ENCODE results near the gene HOXC12.

HOXC12 gene

DNA sequence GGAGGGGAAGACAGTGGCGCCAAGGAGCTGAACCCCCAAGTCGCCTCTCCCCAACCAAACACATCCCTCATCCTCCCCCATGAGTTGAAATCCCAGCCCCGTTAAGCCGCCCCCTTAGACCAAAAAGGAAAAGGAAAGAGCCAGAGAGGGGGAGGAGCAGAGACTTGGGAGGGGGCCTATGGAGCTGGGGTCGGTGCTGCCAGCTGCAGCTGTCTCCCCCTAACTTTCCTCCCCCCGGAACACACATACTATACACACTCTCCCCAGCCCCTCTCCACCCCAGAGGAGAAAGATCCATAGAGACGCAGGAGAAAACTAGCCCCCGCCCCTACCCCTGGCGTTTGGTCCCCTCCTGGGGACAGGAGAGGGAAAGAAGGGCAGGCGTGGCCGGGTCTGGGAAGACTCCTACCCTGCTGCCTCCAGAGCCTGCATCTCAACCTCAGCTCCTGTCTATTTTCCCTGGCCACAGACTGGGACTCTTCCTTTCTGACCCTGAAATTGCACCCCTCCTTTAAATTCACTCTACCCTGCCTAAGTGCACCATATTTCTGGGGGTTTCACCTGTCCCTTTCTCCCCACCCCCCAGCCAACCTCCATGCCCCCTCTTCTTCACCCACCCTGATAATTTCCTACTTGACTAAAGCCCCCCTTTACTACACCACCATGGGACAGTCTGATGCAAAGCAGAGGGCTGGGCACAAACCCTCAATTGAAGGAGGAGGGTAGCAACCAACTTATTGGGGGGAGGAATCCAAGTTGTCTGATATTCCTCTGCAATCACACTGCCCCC lies 43.6 kb downstream of the HOXC12 start:
- no peak for DNase-seq

DNA sequence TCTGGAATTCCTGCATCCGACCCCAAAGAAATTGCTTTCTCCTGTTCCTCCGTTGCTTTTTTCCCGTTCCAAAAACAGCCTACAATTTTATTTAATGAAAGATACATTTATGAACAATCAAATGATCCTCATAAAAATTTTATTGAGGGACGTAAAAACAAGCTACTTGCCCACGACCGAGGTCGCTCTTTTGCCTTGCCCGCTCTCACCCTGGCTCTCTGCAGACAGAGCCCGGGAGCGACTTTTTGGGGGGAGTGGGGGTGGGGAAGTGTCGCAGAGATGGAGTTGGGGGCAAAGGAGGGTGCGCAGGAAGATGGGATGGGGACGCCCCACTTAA lies 44.2 kb downstream of the HOXC12 start:
- no peak for DNase-seq

DNA sequence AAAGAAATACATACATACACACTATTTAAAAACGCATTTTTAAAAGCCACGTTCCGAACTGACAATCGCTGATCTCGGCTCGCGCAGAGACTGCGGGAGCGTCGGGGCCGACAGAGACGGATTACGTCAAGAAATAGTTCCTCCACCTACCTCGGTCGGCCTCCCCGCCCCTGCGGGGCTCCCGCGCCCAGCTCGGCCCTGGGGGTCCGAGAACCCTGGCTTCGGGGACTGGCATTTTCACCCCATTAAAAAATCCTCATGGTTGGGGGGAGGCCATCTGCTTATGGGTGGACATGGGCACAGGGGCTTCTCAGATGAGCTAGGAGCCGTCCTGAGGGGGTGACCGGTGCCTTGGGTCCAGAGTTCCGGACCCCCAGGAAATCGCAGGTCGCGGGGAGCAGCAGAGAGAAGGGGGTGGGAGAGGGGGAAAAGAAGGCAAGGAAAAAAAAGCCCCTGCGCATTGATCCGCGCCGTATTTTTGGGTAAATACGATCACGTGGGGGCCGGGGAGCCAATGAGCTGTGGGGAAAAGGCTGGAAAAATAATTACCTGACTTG lies 44.9 kb downstream of the HOXC12 start:
- no peak for DNase-seq

DNA sequence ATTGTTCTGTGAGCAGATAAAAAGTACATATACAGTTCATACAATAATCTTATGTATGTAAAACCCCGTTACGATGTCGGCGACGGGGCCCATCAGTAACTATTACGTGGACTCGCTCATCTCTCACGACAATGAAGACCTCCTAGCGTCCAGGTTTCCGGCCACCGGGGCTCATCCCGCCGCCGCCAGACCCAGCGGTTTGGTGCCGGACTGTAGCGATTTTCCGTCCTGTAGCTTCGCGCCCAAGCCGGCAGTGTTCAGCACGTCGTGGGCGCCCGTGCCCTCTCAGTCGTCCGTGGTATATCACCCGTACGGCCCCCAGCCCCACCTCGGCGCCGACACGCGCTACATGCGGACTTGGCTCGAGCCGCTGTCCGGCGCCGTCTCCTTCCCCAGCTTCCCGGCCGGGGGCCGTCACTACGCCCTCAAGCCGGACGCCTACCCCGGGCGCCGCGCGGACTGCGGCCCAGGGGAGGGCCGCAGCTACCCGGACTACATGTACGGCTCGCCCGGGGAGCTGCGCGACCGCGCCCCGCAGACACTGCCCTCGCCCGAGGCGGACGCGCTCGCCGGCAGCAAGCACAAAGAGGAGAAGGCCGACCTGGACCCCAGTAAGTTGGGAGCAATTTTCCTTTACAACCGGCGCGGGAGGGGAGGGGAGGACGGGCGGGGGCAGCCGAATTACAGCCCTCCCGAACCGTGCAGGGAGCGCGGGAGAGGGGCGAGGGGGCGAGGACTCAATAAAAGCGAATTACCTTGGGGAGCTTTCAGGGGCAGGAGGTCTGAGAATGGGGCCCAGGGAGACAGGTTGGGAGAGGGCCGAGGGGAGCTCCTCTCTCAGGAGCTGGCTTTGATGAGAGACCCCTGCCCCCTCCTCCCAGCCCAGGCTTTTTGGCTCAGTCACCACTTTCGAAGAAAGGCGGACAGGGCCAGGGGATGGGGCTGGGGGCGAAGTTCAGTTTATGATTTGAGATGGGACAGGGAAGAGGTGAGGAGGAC lies 45.7 kb downstream of the HOXC12 start, which contains the start of gene HOXC9:
HOXC9 (plus strand) TSS at position 46 of the 999 bp plus-strand sequence; CDS start at position 74, 28 bp downstream.
- DNase-seq, result no peak

DNA sequence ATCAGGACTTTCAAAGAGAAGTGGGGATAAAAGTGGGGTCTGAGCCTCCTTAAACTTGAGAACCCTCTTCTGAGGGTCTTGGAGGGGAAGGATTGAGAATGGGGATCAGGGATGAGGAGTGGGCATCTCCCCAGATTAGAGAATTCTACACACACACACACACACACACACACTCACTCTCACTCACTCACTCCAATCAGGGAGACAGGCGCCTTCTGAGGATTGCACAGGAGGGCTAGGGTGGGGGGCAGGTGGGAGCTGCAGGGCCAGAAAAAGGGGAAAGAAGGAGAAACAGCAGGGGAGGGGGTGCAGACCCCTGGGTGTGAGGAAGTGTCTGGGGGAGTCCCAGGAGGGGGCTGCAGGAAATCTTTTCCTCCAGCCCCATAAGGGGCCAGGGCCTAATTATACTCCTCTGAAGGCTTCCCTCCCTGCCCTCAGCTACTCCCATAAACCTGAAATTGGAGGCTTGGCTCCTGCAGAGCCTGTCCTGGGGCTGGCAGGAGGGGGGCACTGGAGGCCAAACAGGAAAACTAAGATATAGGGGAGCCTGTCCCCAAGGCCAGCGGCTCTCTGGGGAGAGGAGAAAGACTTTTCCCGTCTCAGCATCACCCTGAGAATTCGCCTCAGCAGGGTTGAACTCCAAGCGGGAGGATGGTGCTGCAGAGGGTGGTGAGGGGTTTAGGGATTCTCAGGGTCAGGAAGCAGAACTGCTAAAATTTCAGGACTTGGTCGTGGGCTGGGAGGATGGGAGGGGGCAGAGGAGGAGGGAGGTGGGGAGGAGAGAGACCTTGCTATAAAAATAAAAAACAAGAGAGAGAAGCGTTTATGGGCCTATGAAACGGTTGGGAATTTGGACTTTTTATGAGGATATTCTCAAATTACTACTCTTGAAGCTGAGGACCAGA lies 46.8 kb downstream of the HOXC12 start:
- no peak for DNase-seq

DNA sequence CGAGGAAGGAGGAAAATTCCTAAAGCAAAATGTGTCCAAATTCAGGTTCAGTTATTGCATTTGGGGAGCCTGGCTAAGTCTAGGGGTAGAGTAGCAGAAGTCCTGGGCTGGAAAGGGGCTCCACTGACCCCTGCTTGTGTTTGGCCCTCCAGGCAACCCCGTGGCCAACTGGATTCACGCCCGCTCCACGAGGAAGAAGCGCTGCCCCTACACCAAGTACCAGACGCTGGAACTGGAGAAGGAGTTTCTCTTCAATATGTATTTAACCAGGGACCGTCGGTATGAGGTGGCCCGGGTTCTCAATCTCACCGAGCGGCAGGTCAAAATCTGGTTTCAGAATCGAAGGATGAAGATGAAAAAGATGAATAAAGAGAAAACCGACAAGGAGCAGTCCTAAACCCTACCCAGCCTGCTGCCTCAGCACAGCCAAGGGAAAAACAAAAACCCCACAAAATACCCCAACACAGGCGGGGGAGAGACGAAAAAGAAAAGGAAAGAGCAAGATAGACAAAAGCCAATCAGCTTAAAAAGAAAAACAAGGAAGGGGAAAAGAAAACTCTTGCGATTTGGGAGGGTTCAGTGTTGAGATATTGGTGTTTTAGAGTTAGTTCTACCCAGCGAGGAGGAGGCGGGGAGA lies 47.7 kb downstream of the HOXC12 start:
- DNase-seq, result no peak

DNA sequence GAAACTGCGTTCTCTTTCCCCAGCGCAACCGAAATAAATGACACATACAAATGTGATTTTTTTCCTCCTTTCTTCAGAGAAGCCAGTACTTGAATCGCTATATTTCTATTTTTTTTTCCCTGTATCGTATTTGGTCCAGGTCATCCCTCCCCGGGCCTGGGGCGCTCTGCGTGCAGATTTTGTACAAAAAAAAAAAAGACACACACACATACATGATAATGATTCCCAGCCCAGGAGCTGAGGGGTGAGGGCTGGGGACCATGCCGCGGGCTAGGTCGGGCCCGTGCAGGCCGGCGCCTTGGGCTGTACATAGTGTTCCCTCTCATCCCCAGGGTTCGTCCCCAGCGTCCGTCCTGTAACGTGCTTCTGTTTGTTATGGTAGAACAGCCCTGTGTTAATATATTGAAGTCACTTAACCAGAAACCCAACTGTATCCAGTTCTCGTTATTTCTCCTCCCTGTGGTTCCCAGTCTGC lies 48.2 kb downstream of the HOXC12 start:
- DNase-seq, result no peak

DNA sequence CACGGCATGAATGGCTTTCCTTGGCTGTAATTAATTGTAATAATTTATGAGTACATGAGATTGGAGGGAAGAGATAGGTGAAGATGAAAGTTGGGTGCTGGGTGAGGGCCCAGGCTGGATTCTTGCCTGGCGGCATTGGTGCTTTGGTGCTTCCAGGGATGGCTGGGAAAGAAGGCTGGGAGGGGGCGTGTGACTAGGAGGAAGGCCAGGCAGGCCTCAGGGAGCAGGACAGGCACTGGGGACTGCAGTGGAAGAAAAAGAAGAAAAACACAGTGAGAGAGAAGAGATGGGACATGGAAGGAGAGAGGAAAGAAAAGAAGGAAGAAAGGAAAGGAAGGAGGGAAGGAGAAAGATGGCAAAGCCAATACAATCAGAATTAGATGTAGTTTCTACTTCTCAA lies 48.9 kb downstream of the HOXC12 start:
- no peak for DNase-seq

DNA sequence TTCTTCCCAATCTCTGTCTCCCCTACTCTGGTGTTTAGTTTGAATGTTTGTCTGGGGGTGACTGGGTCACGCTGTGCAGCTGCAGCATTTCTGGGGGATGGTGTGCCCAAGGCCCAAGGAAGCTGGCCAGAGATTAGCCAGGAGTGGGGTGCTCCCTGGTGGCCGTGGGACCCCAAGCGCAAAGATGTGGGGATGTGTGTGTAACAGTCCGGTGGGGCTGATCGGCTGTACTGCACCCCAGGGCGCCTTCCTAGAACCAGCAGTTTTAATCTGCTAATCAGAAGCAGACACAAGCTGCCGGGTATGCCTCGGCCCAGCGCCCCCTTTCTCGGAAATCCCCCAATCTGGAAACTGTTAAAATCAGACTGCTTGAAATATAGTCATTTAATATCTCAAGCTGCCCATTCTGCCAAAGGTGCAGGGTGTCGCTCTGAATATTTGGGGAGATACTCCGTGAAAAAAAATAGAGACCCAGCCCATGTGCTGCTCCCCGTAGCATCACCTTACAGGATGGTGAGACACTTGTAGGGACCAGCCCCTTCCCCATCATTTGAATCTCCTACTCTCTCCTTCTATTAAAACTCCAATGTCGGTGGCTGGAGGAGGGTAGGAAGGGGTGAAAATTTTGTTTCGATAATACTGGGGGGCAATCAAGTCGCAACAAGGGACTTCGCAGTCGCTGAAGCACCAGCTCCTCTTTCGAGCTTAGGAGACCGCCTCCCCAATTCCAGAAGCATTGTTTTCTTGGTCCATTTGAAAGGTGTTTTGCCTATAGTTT lies 49.5 kb downstream of the HOXC12 start:
- DNase-seq, result no peak

DNA sequence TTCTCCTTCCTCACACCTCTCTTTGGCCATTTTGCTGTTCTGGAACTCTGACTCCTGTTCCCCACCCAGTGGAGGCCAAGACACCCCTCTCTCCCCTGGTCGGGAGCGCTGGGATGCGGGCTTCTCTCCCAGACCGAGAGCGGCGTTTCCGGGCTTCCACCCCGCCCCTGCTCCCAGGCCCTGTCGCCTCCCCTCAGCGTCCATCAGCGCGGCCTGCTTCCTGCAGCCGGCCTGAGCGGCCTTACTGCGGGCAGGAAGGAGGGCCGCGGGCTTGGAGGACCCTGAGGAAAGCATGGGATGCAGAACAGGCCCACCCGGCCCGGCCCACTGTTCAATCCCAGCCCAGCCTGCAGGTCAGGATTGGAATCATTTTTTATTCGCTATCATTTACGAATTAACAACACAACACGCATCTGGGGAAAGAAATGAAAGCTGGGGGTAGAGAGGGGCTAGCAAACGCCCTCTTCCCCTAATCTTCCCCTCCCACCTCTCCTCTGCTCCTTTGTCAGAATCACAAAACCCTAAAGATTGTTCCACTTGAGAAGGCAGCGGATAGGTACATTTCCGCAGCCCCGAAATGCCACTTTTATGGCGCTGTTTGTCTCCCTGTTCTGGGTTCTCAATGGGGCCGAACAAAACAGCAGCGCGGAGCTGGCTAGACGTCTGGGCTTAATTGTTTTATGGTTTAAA lies 50.3 kb downstream of the HOXC12 start:
- no peak for DNase-seq

DNA sequence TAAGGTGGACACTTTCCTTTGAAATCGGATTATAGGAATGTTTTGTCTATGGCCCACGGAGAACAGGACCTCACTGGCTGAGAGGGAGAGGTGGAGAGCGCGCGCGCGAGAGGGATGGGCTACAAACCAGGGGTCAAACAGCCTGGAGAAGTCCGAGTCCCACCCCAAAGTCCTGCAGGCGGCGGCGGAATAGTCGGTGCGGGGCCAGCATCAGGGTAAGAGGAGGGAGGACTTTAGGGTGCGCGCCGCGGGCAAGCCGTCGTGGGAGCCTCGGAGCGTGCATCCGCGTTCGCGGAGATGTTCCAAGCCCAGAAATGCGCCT lies 50.8 kb downstream of the HOXC12 start:
- no peak for DNase-seq

DNA sequence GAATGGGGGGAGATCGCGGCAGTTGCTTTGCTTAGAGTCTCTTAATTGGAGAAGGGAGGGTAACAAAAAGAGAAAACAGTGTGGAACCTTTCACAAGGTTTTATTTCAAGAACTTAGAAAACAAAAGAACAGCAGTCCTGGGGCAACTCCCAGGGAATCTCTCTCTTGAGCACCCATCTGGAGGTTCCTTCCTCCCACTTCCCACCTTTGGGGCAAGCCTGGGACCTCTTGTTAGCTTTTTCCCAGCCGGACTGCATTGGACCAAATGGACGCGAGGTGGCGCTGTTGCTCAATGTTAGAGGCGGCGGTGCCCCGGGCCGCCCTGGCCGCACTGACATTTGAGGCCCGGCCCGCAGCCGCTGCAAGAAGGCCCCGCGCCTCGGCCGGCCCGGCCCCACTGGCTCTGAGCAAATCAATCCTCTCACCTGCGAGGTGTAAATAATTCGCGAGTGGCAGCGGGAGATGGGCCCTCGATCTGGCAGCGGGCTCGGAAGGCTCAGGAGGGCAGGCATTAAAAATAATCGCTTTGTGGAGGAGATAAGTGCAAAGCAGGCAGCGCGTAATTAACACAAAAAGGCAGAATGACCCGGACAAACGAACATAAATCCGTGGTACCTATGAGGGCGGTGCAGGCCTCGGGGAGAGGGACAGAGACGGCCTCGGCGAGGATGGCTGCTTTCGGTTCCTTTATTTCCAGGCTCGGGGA lies 51.3 kb downstream of the HOXC12 start:
- DNase-seq, result no peak

DNA sequence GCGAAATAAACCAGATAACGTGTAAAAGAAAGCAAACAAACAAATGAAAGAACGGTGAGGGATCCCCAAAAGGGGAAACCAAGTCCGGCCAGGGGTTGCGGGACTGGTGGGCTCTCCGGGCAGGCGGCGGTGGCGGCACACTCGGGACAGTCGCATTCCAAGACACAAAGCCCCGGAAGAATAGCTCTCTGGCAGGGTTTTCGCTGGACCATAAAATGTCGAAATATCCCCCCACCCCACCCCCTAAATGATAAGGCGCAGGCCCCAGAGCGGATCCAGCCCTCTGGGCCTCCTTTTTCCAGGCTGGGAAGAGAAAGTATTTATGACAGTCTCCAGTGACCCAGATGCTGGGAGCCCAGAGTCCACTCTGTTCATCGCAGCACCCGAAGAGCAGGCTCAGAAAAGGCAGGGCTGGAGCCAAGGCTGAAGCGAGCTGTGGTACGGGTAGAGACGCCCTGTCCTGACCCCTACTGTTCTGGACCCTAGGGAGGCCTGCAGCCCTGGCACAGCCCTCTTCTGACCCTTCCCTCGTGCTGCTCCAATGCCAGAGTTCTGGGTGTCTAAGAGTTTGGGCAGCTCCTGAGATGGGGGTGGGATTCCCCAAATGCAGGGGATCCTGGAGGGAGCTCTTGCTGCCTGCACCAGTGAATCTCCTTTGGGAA lies 52.0 kb downstream of the HOXC12 start:
- DNase-seq, result no peak

DNA sequence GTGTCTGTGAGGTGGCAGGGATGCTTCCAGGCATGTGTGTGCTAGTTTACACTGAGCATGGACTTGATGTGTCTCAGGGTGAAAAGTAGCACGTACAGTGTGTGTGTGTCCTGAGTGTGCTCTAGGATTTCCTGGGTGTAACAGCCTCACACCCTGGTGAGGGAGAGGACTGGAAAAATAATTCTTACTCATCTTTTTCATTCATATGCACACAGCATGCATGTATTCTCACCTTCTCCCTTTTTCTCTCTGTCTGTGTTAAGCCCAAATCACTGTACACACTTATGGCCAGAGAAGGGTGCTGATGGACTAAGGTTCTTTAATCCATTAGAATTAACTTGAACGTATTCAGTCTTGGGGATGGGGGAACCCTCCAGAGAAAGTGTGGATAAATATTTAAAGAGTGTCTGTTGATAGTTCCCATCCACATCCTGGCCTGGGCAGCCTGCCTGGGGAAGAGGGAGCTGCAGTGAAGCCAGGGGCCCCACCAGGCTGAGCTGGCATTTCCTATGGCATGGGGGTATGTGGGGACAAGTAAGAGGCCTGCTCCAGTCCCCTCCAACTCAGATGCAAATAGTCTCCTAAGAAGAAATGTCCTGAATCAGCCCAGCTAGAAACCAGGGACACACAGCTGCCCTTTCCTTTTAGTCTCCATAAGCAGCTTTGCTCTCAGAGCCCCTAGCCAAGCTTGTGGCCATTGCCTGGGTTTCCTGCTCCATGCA lies 53.0 kb downstream of the HOXC12 start:
- DNase-seq, result no peak

DNA sequence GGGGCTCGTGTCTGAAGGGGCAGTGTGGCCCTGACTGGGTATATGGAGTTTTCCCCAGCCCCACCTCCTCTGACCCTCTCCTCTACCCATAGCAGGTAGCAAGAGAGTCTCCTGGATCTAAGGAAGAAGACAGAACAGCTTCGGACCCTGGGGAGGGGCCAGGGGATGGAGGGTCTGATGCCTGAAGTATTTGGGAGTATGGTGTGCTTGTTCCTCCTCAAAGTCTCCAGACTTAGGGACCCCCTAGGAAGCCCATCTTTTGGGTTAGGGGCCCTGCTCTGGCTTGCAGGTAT lies 53.5 kb downstream of the HOXC12 start:
- no peak for DNase-seq
